GM12801 (cell line): ENCODE data around the gene RUSC1.

Source experiments
- CTCF ChIP-seq: IDR thresholded peaks from one replicate; pipeline ENCODE4 v1.5.1; 2011; ENCODE audit warnings: control low read depth; ENCODE audit not compliant: insufficient read length; ENCODE audit errors: extremely low read depth

The RUSC1 gene

GRCh38 chr1:155320661-155321617 lies at the start of gene RUSC1:
TSS of gene RUSC1 (plus strand) at chr1:155320894. CDS start at chr1:155321774, 880 bp downstream.
- no peak for TF ChIP-seq CTCF

- no peak for TF ChIP-seq CTCF
Observed at GRCh38 chr1:155272466-155273342, 48.0 kb upstream of the RUSC1 start.

GRCh38 chr1:155273343-155274245 lies 47.1 kb upstream of the RUSC1 start, which contains the start of gene CLK2:
TSS of gene CLK2 (minus strand) at chr1:155273504. CDS start at chr1:155270977, 2,527 bp downstream.
- no peak for TF ChIP-seq CTCF

- TF ChIP-seq CTCF, result no peak
Observed at GRCh38 chr1:155277070-155277901, 43.4 kb upstream of the RUSC1 start, which contains the start of gene HCN3. TSS of gene HCN3 (plus strand) at chr1:155277463. CDS start at chr1:155277591, 128 bp downstream.

GRCh38 chr1:155277902-155278688 lies 42.6 kb upstream of the RUSC1 start:
- no peak for TF ChIP-seq CTCF
